A673 (cell line): ENCODE data around the gene DIP2C. TPM values are rescaled to one million over a fixed set of nuclear protein-coding genes. Genes with fewer than 3 reads are reported as not detected.

Experiments
- BruUV-seq: library from RNA; stranded (reverse); fragments of 400-500 nt; replicated peaks from 2 replicates; lab custom pipeline; 2021; lab: Mats Ljungman, UMichigan
- CTCF ChIA-PET: fragments of 300-600 bp; sonication (Branson Sonifier 250); formaldehyde crosslinking; loops from one replicate; lab custom pipeline; 2022; ENCODE audit warnings: antibody characterized with exemption; lab: Charles Lee
- POLR2A ChIA-PET: fragments of 300-600 bp; sonication (Branson Sonifier 250); formaldehyde crosslinking; loops from one replicate; lab custom pipeline; 2022; ENCODE audit warnings: antibody characterized with exemption; ENCODE audit not compliant: low non-redundant PET; lab: Charles Lee
- DNase-seq: peaks from one replicate; pipeline ENCODE4 v3.0.0-alpha.2; 2015; ENCODE audit warnings: low spot score
- H3K27ac ChIP-seq: fragments of 200-600 bp; sonication (generic); 2 replicates; pipeline ENCODE4 v1.5.1; 2016; ENCODE audit warnings: mixed run types, low read depth, mild to moderate bottlenecking, mixed read lengths, antibody characterized with exemption, low read length; ENCODE audit not compliant: poor library complexity, severe bottlenecking
- H3K27me3 ChIP-seq: fragments of 200-600 bp; sonication (generic); replicated peaks from 2 replicates; pipeline ENCODE4 v1.6.1; 2017; ENCODE audit warnings: mixed run types, low read depth, mild to moderate bottlenecking, mixed read lengths, antibody characterized with exemption, low read length; ENCODE audit not compliant: insufficient read depth, poor library complexity
- H3K36me3 ChIP-seq: fragments of 200-600 bp; sonication (generic); 2 replicates; pipeline ENCODE4 v1.6.1; 2016; ENCODE audit warnings: mixed run types, mild to moderate bottlenecking, mixed read lengths, antibody characterized with exemption, low read length; ENCODE audit not compliant: insufficient read depth, poor library complexity, severe bottlenecking
- H3K4me1 ChIP-seq: fragments of 200-600 bp; sonication (generic); 2 replicates; pipeline ENCODE4 v1.6.1; 2017; ENCODE audit warnings: mixed run types, mild to moderate bottlenecking, mixed read lengths, antibody characterized with exemption, low read length; ENCODE audit not compliant: insufficient read depth, poor library complexity, severe bottlenecking
- H3K4me3 ChIP-seq: fragments of 200-600 bp; sonication (generic); 2 replicates; pipeline ENCODE4 v1.5.1; 2016; ENCODE audit warnings: low read depth, mixed run types, mild to moderate bottlenecking, mixed read lengths, low read length; ENCODE audit not compliant: poor library complexity, severe bottlenecking
- H3K9me3 ChIP-seq: fragments of 200-600 bp; sonication (generic); 2 replicates; pipeline ENCODE4 v1.6.1; 2016; ENCODE audit warnings: mixed run types, low read depth, mild to moderate bottlenecking, mixed read lengths, antibody characterized with exemption, low read length; ENCODE audit not compliant: poor library complexity, severe bottlenecking
- CTCF ChIP-seq: fragments of 300-800, 200-600 bp; sonication (generic); conservative IDR thresholded peaks from 2 replicates; pipeline ENCODE4 v1.5.1; 2017; ENCODE audit warnings: low read depth, mild to moderate bottlenecking, antibody characterized with exemption, low read length, moderate library complexity, mixed read lengths
- EZH2 ChIP-seq: fragments of 200-600 bp; sonication (generic); IDR thresholded peaks from 2 replicates; pipeline ENCODE4 v1.6.1; 2017; ENCODE audit warnings: borderline replicate concordance, low read depth, mild to moderate bottlenecking, mixed read lengths, antibody characterized with exemption, low read length; ENCODE audit not compliant: poor library complexity, severe bottlenecking
- intact Hi-C: fragments of 100-400 bp; cut with micrococcal nuclease; formaldehyde crosslinking; loops from one replicate; pipeline ENCODE4 v1.10.0; 2022; ENCODE audit not compliant: unreplicated experiment
- total RNA-seq: library from RNA; stranded (reverse); gene quantifications from 2 replicates; pipeline ENCODE4 v1.2.3, GENCODE V29; 2021

Gene DIP2C
- total RNA-seq, 1 experiment from 2014 or later: 13.2 TPM

GRCh38 chr10:621513-621912 is 68.0 kb downstream of the DIP2C start:
- H3K27ac ChIP-seq: no peak overlapping the region
- intact Hi-C loops: no loop called here
- no peak for DNase-seq
- H3K9me3 ChIP-seq: no peaks in the 10 kb centered on the region
- no peaks in the 10 kb centered on the region for H3K4me1 ChIP-seq
- H3K36me3 ChIP-seq: no peaks in the 10 kb centered on the region
- no peaks in the 10 kb centered on the region for H3K27me3 ChIP-seq
- H3K4me3 ChIP-seq: no peak overlapping the region
- BruUV-seq: no TSS peak
- TF ChIP-seq EZH2 (no peak), CTCF (no peak)
- CTCF ChIA-PET: no interaction called here
- POLR2A ChIA-PET: no interaction called here

GRCh38 chr10:620971-621370 is 68.5 kb downstream of the DIP2C start:
- TF ChIP-seq EZH2: no peak
- no peak for TF ChIP-seq CTCF
- no peak overlapping the region for H3K27ac ChIP-seq
- BruUV-seq: no TSS peak
- DNase-seq: no peak
- no peak overlapping the region for H3K4me3 ChIP-seq
- no peaks in the 10 kb centered on the region for H3K36me3 ChIP-seq
- H3K9me3 ChIP-seq: no peaks in the 10 kb centered on the region
- no peaks in the 10 kb centered on the region for H3K4me1 ChIP-seq
- ChIA-PET POLR2A (no interaction called here), CTCF (no interaction called here)
- intact Hi-C loops: no loop called here
- no peaks in the 10 kb centered on the region for H3K27me3 ChIP-seq

- intact Hi-C loops: no loop called here
- ChIA-PET CTCF (no interaction called here), POLR2A (no interaction called here)
- no peak overlapping the region for H3K27ac ChIP-seq
- no peak overlapping the region for H3K4me3 ChIP-seq
- DNase-seq: no peak
- no TSS peak for BruUV-seq
- no peaks in the 10 kb centered on the region for H3K9me3 ChIP-seq
- no peaks in the 10 kb centered on the region for H3K36me3 ChIP-seq
- TF ChIP-seq CTCF: no peak
- no peak for TF ChIP-seq EZH2
- no peaks in the 10 kb centered on the region for H3K27me3 ChIP-seq
- H3K4me1 ChIP-seq: no peaks in the 10 kb centered on the region
Measured at GRCh38 chr10:620417-620816, 69.1 kb downstream of the DIP2C start.
